H9 (cell line): Measurements from ENCODE around the gene EFNB1. TPM values are rescaled to one million over a fixed set of nuclear protein-coding genes. Genes with fewer than 3 reads are reported as not detected.

Source experiments
- DNase-seq: peaks from one replicate; pipeline ENCODE4 v3.0.0-alpha.2; 2017
- H2AFZ ChIP-seq: one replicate; pipeline ENCODE4 v1.6.1; 2013; ENCODE audit warnings: mild to moderate bottlenecking, low read length, control low read depth, moderate library complexity
- H2AK5ac ChIP-seq: 2 replicates; pipeline ENCODE4 v1.6.1; 2013; ENCODE audit warnings: low read length, control low read depth, mixed read lengths; ENCODE audit not compliant: insufficient read length
- H2BK120ac ChIP-seq: one replicate; pipeline ENCODE4 v1.6.1; 2013; ENCODE audit warnings: low read depth, mild to moderate bottlenecking, low read length, control low read depth, inconsistent platforms; ENCODE audit not compliant: poor library complexity, severe bottlenecking
- H2BK12ac ChIP-seq: 2 replicates; pipeline ENCODE4 v1.6.1; 2013; ENCODE audit warnings: low read length, control low read depth, mixed read lengths, low read depth; ENCODE audit not compliant: insufficient read length
- H2BK15ac ChIP-seq: 2 replicates; pipeline ENCODE4 v1.6.1; 2013; ENCODE audit warnings: low read depth, low read length, control low read depth
- H2BK20ac ChIP-seq: one replicate; pipeline ENCODE4 v1.6.1; 2013; ENCODE audit warnings: low read depth, mild to moderate bottlenecking, low read length, control low read depth, inconsistent platforms; ENCODE audit not compliant: poor library complexity, severe bottlenecking
- H2BK5ac ChIP-seq: 2 replicates; pipeline ENCODE4 v1.6.1; 2013; ENCODE audit warnings: low read length, control low read depth, mixed read lengths; ENCODE audit not compliant: insufficient read length
- H3K14ac ChIP-seq: 2 replicates; pipeline ENCODE4 v1.6.1; 2013; ENCODE audit warnings: low read length, control low read depth; ENCODE audit not compliant: insufficient read depth
- H3K18ac ChIP-seq: 2 replicates; pipeline ENCODE4 v1.6.1; 2013; ENCODE audit warnings: low read depth, mild to moderate bottlenecking, mixed read lengths, low read length, control low read depth; ENCODE audit not compliant: insufficient read length
- H3K23ac ChIP-seq: 2 replicates; pipeline ENCODE4 v1.6.1; 2013; ENCODE audit warnings: low read length, control low read depth, mixed read lengths, low read depth; ENCODE audit not compliant: insufficient read length
- H3K23me2 ChIP-seq: 2 replicates; pipeline ENCODE4 v1.6.1; 2013; ENCODE audit warnings: low read depth, mild to moderate bottlenecking, mixed read lengths, low read length, control low read depth; ENCODE audit not compliant: insufficient read length, poor library complexity, severe bottlenecking
- H3K27ac ChIP-seq: 2 replicates; pipeline ENCODE4 v1.5.1; 2013; ENCODE audit warnings: low read length, control low read depth, mixed read lengths, low read depth; ENCODE audit not compliant: insufficient read length
- H3K27me3 ChIP-seq: 2 replicates; pipeline ENCODE4 v1.6.1; 2013; ENCODE audit warnings: low read length, control low read depth, inconsistent platforms; ENCODE audit not compliant: insufficient read depth
- H3K4ac ChIP-seq: 2 replicates; pipeline ENCODE4 v1.6.1; 2013; ENCODE audit warnings: low read depth, mild to moderate bottlenecking, control low read depth, inconsistent platforms, low read length, moderate library complexity
- H3K4me1 ChIP-seq: 2 replicates; pipeline ENCODE4 v1.6.1; 2013; ENCODE audit warnings: low read length, control low read depth, inconsistent platforms; ENCODE audit not compliant: insufficient read depth
- H3K4me2 ChIP-seq: 2 replicates; pipeline ENCODE4 v1.6.1; 2013; ENCODE audit warnings: low read length, control low read depth, mixed read lengths; ENCODE audit not compliant: insufficient read length, insufficient read depth
- H3K56ac ChIP-seq: 2 replicates; pipeline ENCODE4 v1.6.1; 2013; ENCODE audit warnings: low read depth, mild to moderate bottlenecking, mixed read lengths, low read length, control low read depth; ENCODE audit not compliant: insufficient read length
- H3K79me1 ChIP-seq: 2 replicates; pipeline ENCODE4 v1.6.1; 2013; ENCODE audit warnings: low read depth, mild to moderate bottlenecking, moderate library complexity, low read length, control low read depth, inconsistent platforms; ENCODE audit not compliant: insufficient read depth, poor library complexity, severe bottlenecking
- H3K79me2 ChIP-seq: 2 replicates; pipeline ENCODE4 v1.6.1; 2013; ENCODE audit warnings: low read length, control low read depth, inconsistent platforms; ENCODE audit not compliant: insufficient read depth
- H3K9ac ChIP-seq: 2 replicates; pipeline ENCODE4 v1.6.1; 2013; ENCODE audit warnings: low read length, control low read depth, mixed read lengths; ENCODE audit not compliant: insufficient read length; ENCODE audit errors: extremely low read depth
- H3K9me3 ChIP-seq: one replicate; pipeline ENCODE4 v1.6.1; 2013; ENCODE audit warnings: low read depth, low read length, inconsistent platforms; ENCODE audit not compliant: control insufficient read depth
- H3T11ph ChIP-seq: one replicate; pipeline ENCODE4 v1.6.1; 2013; ENCODE audit warnings: mild to moderate bottlenecking, low read length, control low read depth, inconsistent platforms
- H4K20me1 ChIP-seq: one replicate; pipeline ENCODE4 v1.6.1; 2013; ENCODE audit not compliant: control insufficient read depth, insufficient read length, insufficient read depth
- H4K5ac ChIP-seq: 2 replicates; pipeline ENCODE4 v1.6.1; 2013; ENCODE audit warnings: low read depth, mild to moderate bottlenecking, mixed read lengths, low read length, control low read depth; ENCODE audit not compliant: insufficient read length
- H4K8ac ChIP-seq: replicated peaks from 2 replicates; pipeline ENCODE4 v1.6.1; 2013; ENCODE audit warnings: low read length, control low read depth, mixed read lengths, low read depth; ENCODE audit not compliant: insufficient read length
- H4K91ac ChIP-seq: 2 replicates; pipeline ENCODE4 v1.6.1; 2013; ENCODE audit warnings: low read depth, mild to moderate bottlenecking, moderate library complexity, mixed read lengths, low read length, control low read depth; ENCODE audit not compliant: insufficient read length
- H3K27ac Mint-ChIP-seq, 3 experiments: 2 replicates in 2 of 3; 3 replicates in 1 of 3; pipeline ENCODE4 v1.8.0; 2020 to 2021; ENCODE audit warnings: mixed read lengths in 3 of 3, mild to moderate bottlenecking in 1 of 3, moderate library complexity in 1 of 3
- H3K27me3 Mint-ChIP-seq: 2 replicates; pipeline ENCODE4 v1.8.0; 2021; ENCODE audit warnings: low read depth, mild to moderate bottlenecking, moderate library complexity, mixed read lengths
- H3K36me3 Mint-ChIP-seq, 3 experiments: 2 replicates in 2 of 3; 3 replicates in 1 of 3; pipeline ENCODE4 v1.8.0; 2020 to 2021; ENCODE audit warnings: low read depth in 3 of 3, mixed read lengths in 3 of 3; ENCODE audit not compliant: insufficient read depth in 1 of 3
- H3K4me1 Mint-ChIP-seq, 2 experiments: 2 replicates each; pipeline ENCODE4 v1.8.0; 2020; ENCODE audit warnings: mixed read lengths in 2 of 2
- H3K4me3 Mint-ChIP-seq, 2 experiments: 2 replicates in 1 of 2; 3 replicates in 1 of 2; pipeline ENCODE4 v1.8.0; 2020 to 2021; ENCODE audit warnings: mild to moderate bottlenecking in 2 of 2, mixed read lengths in 2 of 2, moderate library complexity in 1 of 2
- H3K9me3 Mint-ChIP-seq, 2 experiments: 2 replicates in 1 of 2; 3 replicates in 1 of 2; pipeline ENCODE4 v1.8.0; 2020; ENCODE audit warnings: mild to moderate bottlenecking in 2 of 2, mixed read lengths in 2 of 2, moderate library complexity in 1 of 2
- CTCF ChIP-seq: fragments of 200-600 bp; sonication (generic); conservative IDR thresholded peaks from 3 replicates; pipeline ENCODE4 v1.8.0; 2021; ENCODE audit warnings: antibody characterized with exemption, mild to moderate bottlenecking
- WGBS: extraction: QIAGEN DNeasy Blood & Tissue Kit; methylation state at CpG from one replicate; pipeline ENCODE4 v1.1.7; 2013; ENCODE audit warnings: missing lambda C conversion rate, low lambda C conversion rate, mixed read lengths; ENCODE audit not compliant: insufficient read length; ENCODE audit errors: extremely low coverage; 5-methylcytosine and 5-hydroxymethylcytosine counted together
- total RNA-seq: library from RNA; stranded (reverse); gene quantifications from 2 replicates; pipeline ENCODE4 v1.2.1, GENCODE V29; 2021

The EFNB1 gene
- total RNA-seq, 1 experiment from 2014 or later, result 3.1 TPM

DNA sequence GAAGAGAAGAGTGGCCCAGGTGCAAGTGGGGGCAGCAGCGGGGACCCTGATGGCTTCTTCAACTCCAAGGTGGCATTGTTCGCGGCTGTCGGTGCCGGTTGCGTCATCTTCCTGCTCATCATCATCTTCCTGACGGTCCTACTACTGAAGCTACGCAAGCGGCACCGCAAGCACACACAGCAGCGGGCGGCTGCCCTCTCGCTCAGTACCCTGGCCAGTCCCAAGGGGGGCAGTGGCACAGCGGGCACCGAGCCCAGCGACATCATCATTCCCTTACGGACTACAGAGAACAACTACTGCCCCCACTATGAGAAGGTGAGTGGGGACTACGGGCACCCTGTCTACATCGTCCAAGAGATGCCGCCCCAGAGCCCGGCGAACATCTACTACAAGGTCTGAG, 11.4 kb downstream of the EFNB1 start:
- H3K27ac ChIP-seq, result no peak overlapping the region
- peaks cover 17 to 21% (median 19%) of the 10 kb centered on the region in 3 experiments for H3K36me3 Mint-ChIP-seq
- H3K14ac ChIP-seq, result no peak overlapping the region
- H2BK20ac ChIP-seq, result no peak overlapping the region
- no peak overlapping the region for H3K18ac ChIP-seq
- no peak overlapping the region for H4K91ac ChIP-seq
- H2AFZ ChIP-seq, result no peak overlapping the region
- H3K4me2 ChIP-seq, result no peak overlapping the region
- H3K23ac ChIP-seq, result no peak overlapping the region
- no peaks in the 10 kb centered on the region for H3K79me1 ChIP-seq
- H3T11ph ChIP-seq, result no peak overlapping the region
- no peak overlapping the region for H2BK5ac ChIP-seq
- H2BK120ac ChIP-seq, result no peak overlapping the region
- H4K8ac ChIP-seq, result no peak overlapping the region
- no CpG with 5 or more reads among the region's 22 CpGs for WGBS
- H3K9me3 Mint-ChIP-seq, result peaks cover 50 to 68% of the 10 kb centered on the region in 2 experiments
- no peak overlapping the region for H4K5ac ChIP-seq
- H3K23me2 ChIP-seq, result no peaks in the 10 kb centered on the region
- H3K4me3 Mint-ChIP-seq, result no peak overlapping the region
- no peaks in the 10 kb centered on the region for H4K20me1 ChIP-seq
- H2AK5ac ChIP-seq, result no peak overlapping the region
- H3K27me3 Mint-ChIP-seq, result peaks cover 43% of the 10 kb centered on the region
- H3K27ac Mint-ChIP-seq, result no peak overlapping the region; a peak in 1 of 7 replicates
- H2BK15ac ChIP-seq, result no peak overlapping the region
- H2BK12ac ChIP-seq, result no peak overlapping the region
- no peak overlapping the region for H3K9ac ChIP-seq
- no peaks in the 10 kb centered on the region for H3K79me2 ChIP-seq
- H3K27me3 ChIP-seq, result peaks cover 5% of the 10 kb centered on the region; the same call in 1 of the 2 replicates
- peaks cover 3 to 19% of the 10 kb centered on the region in 2 experiments for H3K4me1 Mint-ChIP-seq
- H3K4me1 ChIP-seq, result no peaks in the 10 kb centered on the region
- H3K56ac ChIP-seq, result no peak overlapping the region
- no peak overlapping the region for H3K4ac ChIP-seq
- no peak for TF ChIP-seq CTCF
- no peak for DNase-seq
- H3K9me3 ChIP-seq, result no peaks in the 10 kb centered on the region
